Adrenal gland (tissue), 12 donors: ENCODE measurements around the gene FOXO3. TPM values are rescaled to one million over a fixed set of nuclear protein-coding genes. Genes with fewer than 3 reads are reported as not detected.
A peak's percentile ranks its signal among the peaks of the same experiment; 100 is the strongest.

Experiments
- DNase-seq, 7 donors: peaks; one replicate each; pipeline ENCODE4 v3.0.0-alpha.2; 2019 to 2020
- H3K27ac ChIP-seq, 5 donors: fragments of 200-600 bp; sonication (generic) in 4 of 5; 1 replicate in 3 of 5; 2 replicates in 2 of 5; pipeline versions ENCODE4 v1.5.1 to v1.8.0; 2016 to 2020; ENCODE audit warnings: mild to moderate bottlenecking in 1 of 5
- H3K27me3 ChIP-seq: fragments of 200-600 bp; 2 replicates; pipeline ENCODE4 v1.8.0; 2021
- H3K36me3 ChIP-seq, 2 donors: fragments of 200-600 bp; replicated peaks in 1 of 2; 1 replicate in 1 of 2; 2 replicates in 1 of 2; pipeline versions ENCODE4 v1.5.1 to v1.8.0; 2018 to 2022
- H3K4me1 ChIP-seq, 2 donors: fragments of 200-600 bp; replicated peaks in 1 of 2; 1 replicate in 1 of 2; 2 replicates in 1 of 2; pipeline versions ENCODE4 v1.5.1 to v1.8.0; 2018 to 2021
- H3K4me3 ChIP-seq, 4 donors: fragments of 200-600 bp; sonication (generic) in 3 of 4; one replicate each; pipeline ENCODE4 v1.5.1; 2016 to 2018
- H3K9me3 ChIP-seq, 3 donors: fragments of 200-600 bp; sonication (generic) in 1 of 3; replicated peaks in 1 of 3; 1 replicate in 2 of 3; 2 replicates in 1 of 3; pipeline versions ENCODE4 v1.5.1 to v1.8.0; 2016 to 2021
- CTCF ChIP-seq, 6 experiments: fragments of 450-650 bp in 4 of 6; fragments of 200-600 bp in 2 of 6; sonication (generic) in 1 of 6; IDR thresholded peaks; 1 replicate in 5 of 6; 2 replicates in 1 of 6; pipeline versions ENCODE4 v1.5.1 to v1.8.0; 2016 to 2021; ENCODE audit warnings: antibody characterized with exemption in 6 of 6, mild to moderate bottlenecking in 2 of 6, moderate library complexity in 1 of 6
- POLR2A ChIP-seq, 2 donors: fragments of 450-650 bp; IDR thresholded peaks; one replicate each; pipeline ENCODE4 v1.6.1; 2017; ENCODE audit warnings: antibody characterized with exemption in 2 of 2, mild to moderate bottlenecking in 2 of 2, moderate library complexity in 1 of 2
- WGBS, 4 donors: extraction: QIAGEN DNeasy Blood & Tissue Kit in 2 of 4; methylation state at CpG; one replicate each; pipeline versions ENCODE4 v1.1.5 to v1.1.7; 2013 to 2017; 5-methylcytosine and 5-hydroxymethylcytosine counted together
- intact Hi-C, 2 donors: fragments of 100-400 bp; cut with DNase I; formaldehyde crosslinking; loops; one replicate each; pipeline versions ENCODE4 v1.14.1 to v1.15.0; 2022 to 2023
- polyA plus RNA-seq, 3 donors: library from polyadenylated mRNA; stranded (reverse); fragments of 200-250 nt in 2 of 3; fragments of 350-450 nt in 1 of 3; fragmentation: Illumina TruSeq in 1 of 3; extraction: RNeasy Lipid Tissue Mini Kit (QIAGEN cat#74804) in 1 of 3; gene quantifications; one replicate each; pipeline ENCODE4 v1.2.3, GENCODE V29; 2013 to 2014
- total RNA-seq, 9 donors: library from RNA; depleted of rRNA in 4 of 9; stranded (reverse); fragments of >200 nt in 4 of 9; fragments of 120-200 nt in 1 of 9; fragmentation: NEBNext Ultra II Directional in 1 of 9; extraction: Animal tissue kit (Norgen Biotek cat#: 25700) in 1 of 9; gene quantifications; one replicate each; pipeline versions ENCODE4 v1.1.0 to v1.2.4, GENCODE V29; 2013 to 2023
- donor health status: healthy with polysubstance abuse.
- donor health status: Bipolar disorder and iron deficiency.
- donor health status: DM: yes; HTN: yes; CAD: no.
- donor health status: DM: no; HTN: no; CAD: no.
- donor health status: DM: no; HTN: no; CAD: no.
- donor health status: DM: yes; HTN: yes; CAD: no.

The FOXO3 gene
- total and polyA plus RNA-seq, 12 donors, result 8.3 to 38.7 (median 23.4) TPM

GRCh38 chr6:108643184-108643583, 82.5 kb downstream of the FOXO3 start:
- Histone ChIP-seq H3K27me3 (no peaks in the 10 kb centered on the region), H3K36me3 (no peaks in the 10 kb centered on the region), H3K4me1 (peaks cover 0 to 48% of the 10 kb centered on the region in 2 donors), H3K27ac (no peak overlapping the region), H3K4me3 (no peak overlapping the region), H3K9me3 (no peaks in the 10 kb centered on the region)
- intact Hi-C loops, result no loop called here
- no peak for DNase-seq
- 84 to 92% (median 91%) methylated on average over 1 of the region's 1 CpG for WGBS, 4 donors
- TF ChIP-seq CTCF (IDR thresholded peaks at IDR 0.05) (no peak), POLR2A (IDR thresholded peaks at IDR 0.05) (no peak)

GRCh38 chr6:108644252-108644651, 83.5 kb downstream of the FOXO3 start:
- TF ChIP-seq POLR2A (IDR thresholded peaks at IDR 0.05) (no peak), CTCF (IDR thresholded peaks at IDR 0.05) (no peak)
- H3K4me1 ChIP-seq, result peaks cover 0 to 49% of the 10 kb centered on the region in 2 donors
- H3K27me3 ChIP-seq, result no peaks in the 10 kb centered on the region
- 56 to 64% (median 58%) methylated on average over 4 of the region's 4 CpGs for WGBS, 4 donors
- intact Hi-C loops, result no loop called here
- no peak overlapping the region for H3K27ac ChIP-seq
- no peaks in the 10 kb centered on the region for H3K36me3 ChIP-seq
- H3K4me3 ChIP-seq, result no peak overlapping the region
- peak in 2 of 7 donors; percentile 21 to 34 for DNase-seq
- no peaks in the 10 kb centered on the region for H3K9me3 ChIP-seq

GRCh38 chr6:108648191-108648590, 87.5 kb downstream of the FOXO3 start:
- Histone ChIP-seq H3K4me3 (no peak overlapping the region), H3K4me1 (peaks cover 0 to 78% of the 10 kb centered on the region in 2 donors), H3K36me3 (no peaks in the 10 kb centered on the region), H3K27ac (no peak overlapping the region), H3K27me3 (no peaks in the 10 kb centered on the region), H3K9me3 (no peaks in the 10 kb centered on the region)
- intact Hi-C loops, result no loop called here
- TF ChIP-seq CTCF (IDR thresholded peaks at IDR 0.05), result no peak
- no peak for TF ChIP-seq POLR2A (IDR thresholded peaks at IDR 0.05)
- 79 to 91% (median 85%) methylated on average over 3 of the region's 3 CpGs for WGBS, 4 donors
- no peak for DNase-seq

- 77 to 97% (median 92%) methylated on average over 1 of the region's 1 CpG for WGBS, 4 donors
- Histone ChIP-seq H3K27ac (peak overlapping the region in 1 of 5 donors; percentile 69), H3K4me1 (peaks cover 0 to 78% of the 10 kb centered on the region in 2 donors), H3K9me3 (no peaks in the 10 kb centered on the region), H3K4me3 (no peak overlapping the region), H3K27me3 (no peaks in the 10 kb centered on the region), H3K36me3 (no peaks in the 10 kb centered on the region)
- no peak for TF ChIP-seq POLR2A (IDR thresholded peaks at IDR 0.05)
- no peak for TF ChIP-seq CTCF (IDR thresholded peaks at IDR 0.05)
- intact Hi-C loops, result no loop called here
- DNase-seq, result no peak
Observed at GRCh38 chr6:108650325-108650724, 89.6 kb downstream of the FOXO3 start.
